ENCODE data around the gene TYW5.

The TYW5 gene

GRCh38 chr2:199973703-199974102 lies 18.4 kb upstream of the TYW5 start:
- peak; percentile 7 to 15 for DNase-seq

DNA sequence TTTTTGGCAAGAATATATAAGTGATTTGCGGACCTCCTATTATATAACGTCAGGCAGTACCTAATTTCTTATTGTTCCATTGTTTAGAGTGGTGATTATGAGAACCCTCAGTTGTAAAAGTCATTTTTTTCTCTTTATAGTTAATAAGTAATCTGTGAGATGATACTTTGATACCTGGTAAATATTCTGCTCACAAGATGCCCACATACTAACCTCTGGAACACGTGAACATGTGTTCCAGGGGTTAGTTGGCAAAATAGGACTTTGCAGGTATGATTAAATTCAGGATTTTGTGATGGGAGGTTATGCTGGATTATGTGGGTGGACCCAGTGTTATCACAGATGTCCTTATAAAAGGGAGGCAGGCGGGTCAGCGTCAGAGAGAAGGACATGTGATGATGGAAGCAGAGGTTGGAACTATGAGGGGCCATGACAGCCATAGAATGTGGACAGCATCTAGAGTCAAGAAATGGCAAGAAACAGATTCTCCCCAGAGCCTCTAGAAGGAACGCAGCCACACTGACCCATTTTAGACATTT lies 16.9 kb upstream of the TYW5 start:
- no peak for DNase-seq

- DNase-seq = no peak
These were observed 12.8 kb upstream of the TYW5 start for GRCh38 chr2:199968126-199968525.

DNA sequence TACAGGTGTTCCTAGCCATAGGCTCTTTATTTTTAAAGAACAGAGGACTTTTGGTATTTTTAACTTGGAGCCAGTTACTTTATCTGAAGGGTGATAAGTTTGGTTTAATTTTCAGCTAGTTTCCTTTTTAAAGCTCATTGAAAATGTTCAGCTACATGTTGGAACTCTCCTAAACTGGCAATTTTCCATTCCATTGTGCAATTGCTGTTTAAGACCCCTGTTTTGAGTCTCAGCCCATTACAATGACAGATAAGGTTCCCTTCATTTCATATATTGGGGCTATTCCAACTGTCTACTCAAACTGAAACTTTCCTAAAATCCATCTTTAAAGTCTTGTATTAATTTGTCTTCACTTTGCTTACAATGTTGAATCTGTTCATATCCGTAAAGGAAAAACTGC lies 11.7 kb upstream of the TYW5 start:
- no peak for DNase-seq

- no peak for DNase-seq
These were observed 11.1 kb upstream of the TYW5 start for GRCh38 chr2:199966405-199966804.

GRCh38 chr2:199962203-199962602 lies 6.9 kb upstream of the TYW5 start:
- no peak for DNase-seq

GRCh38 chr2:199958014-199958413 lies 2.7 kb upstream of the TYW5 start:
- DNase-seq = no peak

- no peak for DNase-seq
These were observed 730 bp upstream of the TYW5 start for GRCh38 chr2:199956062-199956380.

GRCh38 chr2:199955007-199955338 lies 318 bp downstream of the TYW5 start:
- DNase-seq = peak in 1 of 2 experiments; percentile 41

DNA sequence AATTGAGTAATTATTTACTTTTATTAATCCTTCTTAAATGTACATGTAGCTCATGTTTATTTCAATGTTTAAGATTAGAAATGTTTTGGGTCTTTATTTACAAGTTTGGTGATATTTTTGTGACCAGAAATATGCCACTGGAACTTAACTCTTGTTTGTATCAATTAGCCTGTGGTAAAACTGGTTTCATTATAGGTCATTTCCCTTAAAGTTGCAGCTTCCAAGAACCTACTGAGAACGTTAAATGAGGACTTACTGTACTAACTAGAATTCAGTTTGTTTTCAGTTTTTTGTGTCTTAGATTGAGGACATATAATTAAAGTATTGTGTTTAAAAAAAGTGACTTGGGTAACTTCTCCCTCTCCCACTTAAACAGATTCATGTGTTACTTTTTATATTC lies 4.3 kb downstream of the TYW5 start:
- DNase-seq = no peak

DNA sequence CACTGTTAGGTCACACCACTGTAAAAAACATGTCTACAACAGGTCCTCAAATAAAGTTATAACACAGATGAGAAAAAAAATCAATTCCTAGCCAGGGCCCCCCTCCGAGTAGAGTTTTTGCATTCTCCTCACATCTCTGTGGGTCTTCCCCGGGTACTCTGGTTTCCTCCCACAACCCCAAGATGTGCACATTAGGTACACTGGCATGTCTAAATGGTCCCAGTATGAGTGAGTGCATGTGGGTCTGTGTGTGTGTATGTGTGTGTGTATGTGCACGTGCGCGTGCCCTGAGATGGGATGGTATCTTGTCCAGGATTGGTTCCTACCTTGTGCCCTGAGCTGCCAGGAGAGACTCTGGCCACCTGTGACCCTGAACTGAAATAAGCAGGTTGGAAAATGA lies 4.9 kb downstream of the TYW5 start:
- no peak for DNase-seq

DNA sequence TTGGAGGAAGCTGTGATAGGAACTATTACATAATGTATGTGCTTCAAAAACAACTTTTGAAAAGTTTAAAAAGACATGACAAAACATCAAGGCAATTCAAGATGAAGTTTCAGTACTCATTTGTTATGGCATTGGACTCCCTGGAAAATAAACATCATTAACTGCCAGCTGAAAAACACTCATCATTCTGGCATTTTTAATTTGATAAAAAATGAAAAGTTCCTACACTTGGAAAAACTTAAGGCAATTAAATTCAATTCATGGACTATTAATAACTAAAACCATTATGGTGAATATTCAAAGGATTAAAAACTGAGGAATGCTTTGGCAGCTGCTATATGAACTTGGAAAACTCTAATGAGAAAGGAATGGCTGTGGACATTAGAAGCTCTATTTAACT lies 8.5 kb downstream of the TYW5 start:
- DNase-seq = no peak

GRCh38 chr2:199946196-199946595 lies 9.1 kb downstream of the TYW5 start:
- DNase-seq = no peak

- DNase-seq = no peak
These were observed 11.9 kb downstream of the TYW5 start for GRCh38 chr2:199943373-199943772.

DNA sequence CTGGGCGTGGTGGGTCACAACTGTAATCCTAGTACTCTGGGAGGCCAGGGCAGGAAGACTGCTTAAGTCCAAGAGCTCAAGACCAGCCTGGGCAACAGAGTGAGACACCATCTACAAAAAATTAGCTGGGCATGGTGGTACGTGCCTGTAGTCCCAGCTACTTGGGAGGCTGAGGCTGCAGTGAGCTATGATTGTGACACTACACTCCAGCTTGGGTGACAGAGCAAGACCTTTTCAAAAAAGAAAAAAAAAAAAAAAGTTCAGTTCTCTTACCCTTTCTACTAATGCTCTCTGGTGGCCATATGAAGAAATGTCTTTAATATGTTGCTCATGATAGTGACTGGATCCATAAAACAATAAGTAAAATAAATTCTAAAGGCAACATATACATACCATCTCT lies 14.9 kb downstream of the TYW5 start:
- DNase-seq = peak; percentile 70 to 74

- DNase-seq = no peak
These were observed 18.7 kb downstream of the TYW5 start for GRCh38 chr2:199936554-199936953.

- no peak for DNase-seq
These were observed 21.8 kb downstream of the TYW5 start for GRCh38 chr2:199933466-199933865.

DNA sequence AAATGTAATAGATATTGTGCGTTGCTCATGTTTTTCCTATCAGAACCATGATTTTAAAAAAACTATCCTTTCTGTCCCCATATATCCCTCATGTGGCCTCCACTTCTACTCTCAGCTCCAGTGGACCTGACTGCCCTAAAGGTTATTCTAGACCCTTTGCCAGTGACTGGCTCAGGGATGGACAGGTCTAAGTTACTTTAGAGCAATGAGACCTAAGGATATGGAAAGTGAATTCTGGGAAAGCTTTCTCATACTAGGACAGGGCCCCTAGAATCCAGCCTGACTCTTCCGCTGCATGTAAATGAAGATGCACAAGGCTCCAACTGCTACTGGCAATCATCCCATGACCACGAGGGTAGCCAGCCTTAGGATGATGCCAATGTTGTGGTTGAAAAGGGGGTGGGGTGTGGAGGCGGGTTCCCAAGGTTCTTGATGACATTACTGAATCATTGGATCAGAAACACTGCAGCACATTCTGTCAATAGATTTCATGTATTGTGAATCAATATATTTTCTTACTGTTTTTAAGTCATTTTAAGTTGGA lies 22.9 kb downstream of the TYW5 start:
- DNase-seq = no peak

- no peak for DNase-seq
These were observed 26.0 kb downstream of the TYW5 start for GRCh38 chr2:199929262-199929661.

DNA sequence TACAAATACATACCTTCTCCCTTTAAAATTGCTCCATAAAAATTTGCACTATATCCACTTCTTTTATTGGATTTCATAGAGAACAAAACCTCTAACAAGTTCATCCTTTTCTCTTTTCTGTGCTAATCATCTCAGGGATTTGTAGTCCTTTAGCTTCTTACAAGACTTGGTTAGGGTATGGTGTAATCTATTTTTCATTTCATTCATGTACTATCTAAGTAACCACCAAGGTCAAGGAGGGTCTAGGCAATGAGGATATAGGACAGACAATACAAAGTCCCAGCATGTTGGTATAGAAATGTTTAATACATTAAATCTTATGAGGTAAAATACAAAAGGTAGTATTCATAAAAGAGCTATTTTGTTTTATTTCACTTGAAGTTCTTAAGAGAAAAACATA lies 26.7 kb downstream of the TYW5 start:
- no peak for DNase-seq

GRCh38 chr2:199928226-199928625 lies 27.1 kb downstream of the TYW5 start:
- DNase-seq = no peak

DNA sequence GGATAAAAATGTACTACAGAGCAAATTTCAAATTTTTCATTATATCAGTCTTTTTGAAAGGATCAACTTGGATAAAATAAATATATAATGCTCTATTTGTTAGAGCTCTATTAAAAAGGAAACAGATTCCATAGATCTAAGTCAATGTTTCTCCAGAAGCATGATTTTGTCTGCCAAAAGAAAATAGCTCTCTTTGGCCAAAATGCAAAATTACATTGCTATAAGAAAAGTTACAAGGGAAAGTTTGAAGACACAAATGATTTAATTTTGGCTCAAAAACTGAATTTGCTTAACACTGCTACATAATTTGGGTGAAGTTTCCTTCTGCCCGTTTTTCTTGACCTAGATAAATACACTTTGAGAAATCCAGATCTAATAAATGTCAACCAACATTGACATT lies 28.5 kb downstream of the TYW5 start:
- no peak for DNase-seq

GRCh38 chr2:199923924-199924323 lies 31.4 kb downstream of the TYW5 start:
- DNase-seq = no peak

DNA sequence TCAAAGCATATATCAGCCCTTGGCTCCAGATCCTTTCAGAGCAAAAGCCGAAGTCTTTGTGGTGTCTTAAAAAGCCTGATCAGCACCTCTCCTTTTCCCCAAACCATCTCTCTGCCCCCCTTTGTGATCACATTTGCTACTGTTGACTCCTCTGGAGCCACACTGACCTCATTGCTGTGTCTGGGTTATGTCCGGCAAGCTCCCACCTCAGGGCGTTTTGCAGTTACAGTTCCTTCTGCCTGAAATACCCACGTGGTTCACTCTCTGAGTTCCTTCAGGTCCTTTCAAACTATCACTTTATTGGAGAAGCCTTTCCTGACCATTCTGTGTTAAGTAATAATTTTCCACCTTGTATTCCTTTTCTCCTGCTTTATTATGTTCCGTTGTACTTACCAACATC lies 32.4 kb downstream of the TYW5 start:
- DNase-seq = no peak

DNA sequence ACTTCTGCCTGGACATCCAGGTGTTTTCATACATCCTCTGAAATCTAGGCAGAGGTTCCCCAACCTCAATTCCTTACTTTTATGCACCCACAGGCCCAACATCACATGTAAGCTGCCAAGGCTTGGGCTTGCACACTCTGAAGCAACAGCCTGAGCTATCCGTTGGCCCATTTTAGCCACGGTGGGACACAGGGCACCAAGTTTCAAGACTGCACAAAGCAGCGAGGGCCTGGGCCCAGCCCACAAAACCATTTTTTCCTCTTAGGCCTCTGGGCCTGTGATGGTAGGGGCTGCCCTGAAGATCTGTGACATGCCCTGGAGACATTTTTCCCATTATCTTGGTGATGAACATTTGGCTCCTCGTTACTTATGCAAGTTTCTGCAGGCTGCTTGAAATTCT lies 38.3 kb downstream of the TYW5 start:
- DNase-seq = no peak

DNA sequence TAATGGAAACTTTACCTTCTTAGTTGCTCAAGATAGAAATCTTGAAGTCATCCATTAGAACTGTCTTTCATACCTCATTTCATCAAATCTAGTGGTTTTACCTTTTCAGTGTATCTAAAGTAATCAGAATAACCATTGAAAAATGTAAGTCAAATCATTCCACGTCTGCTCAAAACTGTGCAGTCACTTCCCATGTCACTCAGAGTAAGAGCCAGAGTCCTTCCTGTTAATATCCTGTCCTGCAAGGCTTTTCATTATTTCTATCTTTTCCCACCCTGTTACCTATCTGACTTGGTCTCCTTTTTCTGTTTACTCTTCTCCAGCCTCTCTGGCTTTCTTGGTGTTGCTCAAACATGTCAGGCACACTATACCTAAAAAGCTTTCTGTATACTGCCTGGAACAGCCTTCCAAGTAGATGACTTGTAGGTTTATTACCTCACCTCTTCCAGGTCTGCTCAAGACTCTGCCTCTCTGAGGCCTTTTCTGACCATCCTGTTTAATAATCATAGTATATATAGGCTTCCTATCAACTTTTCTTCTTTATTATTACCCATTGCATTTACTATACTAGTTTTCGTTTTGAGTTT lies 40.8 kb downstream of the TYW5 start:
- DNase-seq = no peak

Measured in AML-193 (cell line).